Activated T-cell treated with anti-CD3 and anti-CD28 coated beads for 1 hour (primary cell): ENCODE data around the gene PRKAR2A.
"Not testable (repeated sequence)": the region's sequence is repeated elsewhere in the genome, so short reads cannot be mapped to it uniquely, and the experiment has no call there.

ENCODE experiments used
- DNase-seq: peaks from one replicate; pipeline ENCODE4 v3.0.0-alpha.2; 2020; ENCODE audit warnings: low read depth

Gene PRKAR2A

DNA sequence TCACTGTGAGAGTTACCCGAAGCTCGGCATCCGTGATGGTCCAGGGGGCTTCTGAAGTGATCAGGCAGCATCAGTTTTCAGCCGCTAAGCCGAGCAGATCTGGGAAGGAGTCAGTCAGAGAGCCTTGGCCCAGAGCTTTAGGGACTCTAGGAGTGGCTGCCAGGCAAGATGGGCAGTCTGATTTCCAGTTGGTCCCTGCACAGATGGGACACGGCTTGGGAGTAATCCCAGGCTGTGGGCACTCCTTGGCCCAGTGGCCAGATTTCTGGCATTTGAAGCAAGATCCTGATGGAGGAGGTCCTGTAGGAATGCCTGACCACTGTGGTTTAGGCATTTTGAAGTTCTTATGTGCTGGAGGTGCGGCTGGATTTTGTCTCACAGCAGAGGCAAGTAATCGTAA is 120.2 kb downstream of the PRKAR2A start:
- no peak for DNase-seq

DNA sequence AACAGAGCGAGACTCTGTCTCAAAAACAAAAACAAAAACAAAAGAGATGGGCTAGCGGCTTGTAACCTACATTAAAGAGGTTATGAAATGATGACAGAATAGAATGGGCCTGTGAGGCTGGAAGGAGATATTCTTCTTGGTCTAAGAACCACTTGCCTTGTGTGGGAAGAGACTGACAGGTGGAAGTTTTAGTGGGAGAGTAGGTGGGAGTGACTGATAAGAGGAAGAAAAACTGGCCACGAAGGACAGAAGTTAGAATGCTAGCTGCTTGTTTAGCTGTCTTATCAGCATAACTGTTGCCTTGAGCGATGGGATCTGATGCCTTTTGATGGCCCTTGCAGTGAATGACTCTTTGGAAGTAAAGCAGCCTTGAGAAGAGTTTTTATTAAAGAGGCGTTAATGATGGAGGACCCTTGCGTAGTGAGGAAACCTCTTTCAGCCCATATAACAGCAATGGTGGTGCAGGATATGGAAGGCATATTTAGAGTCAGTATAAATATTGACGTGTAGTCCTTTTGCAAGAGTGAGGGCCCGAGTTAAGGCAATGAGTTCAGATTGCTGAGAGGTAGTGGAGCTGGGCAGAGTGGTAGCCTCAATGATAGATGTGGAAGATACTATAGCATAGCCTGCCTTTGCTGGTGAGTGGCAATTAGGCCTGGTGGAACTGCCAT is 122.4 kb downstream of the PRKAR2A start:
- not testable (repeated sequence) for DNase-seq

DNA sequence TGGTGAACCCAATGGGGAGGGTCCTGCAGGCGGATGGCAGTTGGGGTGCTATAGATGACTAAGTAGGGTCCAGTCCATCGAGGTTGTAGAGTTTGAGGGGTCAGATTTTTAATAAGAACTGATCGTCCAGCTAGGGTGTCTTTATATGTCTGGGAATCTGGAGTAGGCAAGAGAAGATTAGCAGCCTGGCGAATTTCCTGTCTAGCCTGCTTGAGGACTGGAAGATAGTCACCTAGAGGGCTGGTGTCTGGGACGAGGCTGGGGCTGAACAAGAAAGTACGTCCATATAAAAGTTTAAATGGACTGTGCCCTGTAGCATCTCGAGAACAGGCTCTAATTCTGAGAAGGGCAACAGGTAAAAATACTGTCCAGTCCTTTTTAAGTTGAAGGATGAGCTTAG is 123.9 kb downstream of the PRKAR2A start:
- DNase-seq = no peak

- not testable (repeated sequence) for DNase-seq
Observed at GRCh38 chr3:48723293-48723692, 124.4 kb downstream of the PRKAR2A start.

DNA sequence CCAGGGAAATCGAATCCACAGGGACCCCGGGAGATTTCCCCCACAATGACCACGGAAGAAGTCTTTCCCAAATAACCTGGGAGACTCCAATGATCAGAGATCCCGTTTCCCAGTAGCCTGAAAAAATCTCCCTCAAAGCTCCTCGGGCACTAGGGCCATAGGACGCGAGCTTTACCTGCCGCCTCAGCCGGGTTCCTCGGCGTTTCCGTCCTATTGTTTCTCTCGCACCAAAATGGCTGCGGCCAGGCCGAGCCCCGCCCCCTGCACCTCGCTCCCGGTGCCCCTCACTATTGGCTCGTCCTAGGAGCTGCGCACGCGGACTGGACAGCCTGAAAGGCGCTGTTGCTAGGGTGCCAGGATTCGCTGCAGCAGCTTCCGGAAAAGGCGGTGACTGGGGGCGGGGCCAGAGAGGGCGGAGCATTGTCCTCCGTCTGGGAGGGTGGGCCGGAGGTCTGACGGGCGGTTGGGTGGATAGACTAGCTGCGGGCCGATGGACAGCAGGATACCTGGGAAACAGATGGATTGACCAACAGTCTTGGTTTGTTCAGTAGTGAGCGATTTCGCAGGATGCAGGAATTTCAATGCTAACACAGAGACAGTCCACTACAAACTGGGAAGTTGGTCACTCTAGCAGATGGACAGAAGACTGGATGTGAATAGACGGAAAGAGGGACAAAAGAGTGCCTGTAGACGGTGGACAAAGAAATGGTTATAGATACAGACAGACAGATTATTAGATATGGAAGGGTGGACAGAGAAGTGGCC is 130.5 kb downstream of the PRKAR2A start, which contains the start of gene IP6K2:
Gene IP6K2 (minus strand): TSS at position 240 of the 765 bp plus-strand sequence. CDS start 21,930 bp downstream, outside the sequence.
- peak; percentile 99 for DNase-seq

GRCh38 chr3:48716508-48716981 is 131.1 kb downstream of the PRKAR2A start:
- no peak for DNase-seq

DNA sequence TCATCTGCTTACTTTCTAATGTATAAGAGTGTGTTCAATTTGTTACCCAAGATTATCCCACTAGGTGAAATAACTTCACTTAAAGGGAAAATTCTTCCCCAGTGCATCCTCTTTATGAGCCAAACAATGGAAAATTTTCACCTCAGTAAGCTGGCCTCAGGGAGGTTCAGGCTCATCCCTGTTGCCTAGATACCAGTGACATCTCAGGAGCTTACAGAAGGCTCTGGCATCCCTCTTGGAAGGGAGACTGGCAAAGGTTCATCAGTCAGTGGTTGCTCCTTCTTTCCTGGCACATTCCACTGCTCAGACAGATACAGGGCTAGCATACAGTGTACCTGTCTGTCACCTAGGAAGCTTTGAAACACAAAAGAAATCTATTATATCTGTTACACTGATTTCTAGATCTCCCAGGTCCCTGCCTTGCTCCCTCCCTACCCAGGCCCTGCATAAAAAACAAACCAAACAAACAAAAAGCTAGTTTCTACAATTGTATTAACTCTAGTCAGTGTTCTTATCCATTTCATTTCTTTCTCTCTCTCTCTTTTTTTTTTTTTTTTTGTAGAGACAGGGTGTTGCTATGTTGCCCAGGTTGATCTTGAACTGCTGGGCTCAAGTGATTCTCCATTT is 132.4 kb downstream of the PRKAR2A start:
- no peak for DNase-seq

GRCh38 chr3:48711727-48712126 is 135.9 kb downstream of the PRKAR2A start:
- DNase-seq = no peak

- DNase-seq = no peak
Observed at GRCh38 chr3:48709051-48709461, 138.6 kb downstream of the PRKAR2A start.

GRCh38 chr3:48708481-48708889 is 139.2 kb downstream of the PRKAR2A start:
- no peak for DNase-seq

DNA sequence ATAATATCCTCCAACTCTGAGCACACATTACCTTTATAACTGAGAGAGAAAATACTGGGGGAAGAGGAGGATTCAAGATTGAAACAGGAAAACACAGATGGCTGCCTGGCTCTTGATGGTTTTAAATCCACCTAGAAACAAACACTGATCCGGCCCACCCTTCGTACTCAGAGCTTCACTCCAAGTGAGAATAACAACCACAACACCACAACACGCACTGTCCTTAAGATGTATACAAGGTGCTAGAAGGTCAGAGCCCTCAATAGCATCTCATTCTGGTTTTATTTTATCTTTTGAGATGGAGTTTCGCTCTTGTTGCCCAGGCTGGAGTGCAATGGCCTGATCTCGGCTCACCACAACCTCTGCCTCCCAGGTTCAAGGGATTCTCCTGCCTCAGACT is 140.5 kb downstream of the PRKAR2A start:
- DNase-seq = no peak

- no peak for DNase-seq
Observed at GRCh38 chr3:48702320-48702920, 145.3 kb downstream of the PRKAR2A start.

DNA sequence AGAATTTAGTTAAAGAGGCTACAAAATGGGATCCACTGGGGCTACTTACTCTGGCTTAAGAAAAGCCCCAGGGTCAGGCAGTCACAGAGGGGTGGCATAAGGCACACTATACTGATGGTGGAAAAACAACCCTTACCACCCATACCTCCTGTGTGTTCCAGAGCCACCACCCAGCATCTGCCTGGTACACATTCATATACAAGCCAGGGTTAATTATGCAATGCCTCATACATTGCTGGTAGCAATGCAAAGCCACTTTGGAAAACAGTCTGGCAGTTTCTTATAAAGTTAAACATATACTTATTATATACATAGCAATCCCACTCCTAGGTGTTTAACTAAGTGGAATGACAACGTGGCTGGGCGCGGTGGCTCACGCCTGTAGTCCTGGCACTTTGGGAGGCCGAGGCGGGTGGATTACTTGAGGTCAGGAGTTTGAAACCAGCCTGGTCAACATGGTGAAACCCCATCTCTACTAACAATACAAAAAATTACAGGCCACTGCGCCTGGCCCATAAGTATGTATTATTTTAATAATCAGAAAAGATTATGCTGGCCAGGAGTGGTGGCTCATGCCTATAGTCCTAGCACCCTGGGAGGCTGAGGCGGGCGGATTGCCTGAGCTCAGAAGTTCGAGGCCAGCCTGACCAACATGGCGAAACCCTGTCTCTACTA is 146.8 kb downstream of the PRKAR2A start:
- DNase-seq = no peak

GRCh38 chr3:48698891-48699290 is 148.8 kb downstream of the PRKAR2A start:
- no peak for DNase-seq

GRCh38 chr3:48697952-48698351 is 149.7 kb downstream of the PRKAR2A start:
- no peak for DNase-seq

DNA sequence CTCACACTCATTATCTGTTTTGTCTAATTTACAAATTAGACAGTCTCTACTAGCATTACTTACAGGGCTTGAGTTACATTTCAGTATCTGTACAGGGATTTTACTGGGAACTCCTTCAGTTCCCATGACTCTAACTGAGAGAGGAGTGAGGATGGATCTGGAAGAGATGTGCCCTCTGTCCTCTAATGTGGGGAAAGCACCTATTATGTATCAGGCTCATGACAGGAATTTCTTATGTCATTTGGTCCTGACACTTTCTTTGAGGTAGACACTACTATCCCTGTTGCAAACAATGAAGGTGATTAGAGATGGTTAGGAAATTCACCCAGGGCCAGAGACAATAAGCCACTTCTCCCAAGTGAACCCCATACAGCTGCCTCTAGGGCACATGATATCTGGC is 151.1 kb downstream of the PRKAR2A start:
- DNase-seq = no peak
